OCI-M2 (cell line): ENCODE measurements around the gene MTMR1.

Experiments used
- DNase-seq: peaks from one replicate; lab custom pipeline; 2025; ENCODE audit not compliant: unreplicated experiment; lab: John Stamatoyannopoulos, UW

The MTMR1 gene

DNA sequence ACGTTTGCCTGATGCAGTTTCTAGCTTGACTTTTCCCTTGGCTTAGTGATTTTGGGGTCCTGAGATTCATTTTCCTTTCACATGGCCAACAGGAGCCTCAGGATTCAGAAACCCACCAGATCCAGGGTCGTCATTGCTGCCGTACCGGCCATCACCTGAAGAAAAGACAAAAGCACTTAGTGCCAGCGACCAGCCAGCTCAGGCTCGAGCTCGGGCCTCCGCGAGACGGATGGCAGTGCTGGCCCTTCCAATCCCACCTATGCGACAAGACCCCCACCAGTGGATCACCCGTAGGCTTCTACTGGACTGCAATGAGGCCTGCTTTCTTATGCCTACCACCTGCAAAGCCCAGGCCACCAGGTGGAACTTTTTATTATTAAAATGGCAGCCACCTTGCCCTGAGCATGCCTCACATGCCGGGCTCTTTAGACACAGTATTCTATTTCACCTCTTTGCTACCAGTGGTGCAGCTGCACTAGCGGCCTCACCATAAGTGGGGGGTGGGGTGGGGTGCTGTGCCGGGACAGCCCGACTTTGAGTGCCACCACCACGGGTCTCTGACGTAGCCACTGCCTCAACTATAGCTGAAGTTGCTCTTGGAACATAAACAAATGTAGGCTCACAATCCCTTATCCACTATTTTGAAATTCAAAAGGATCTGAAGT, 84.3 kb downstream of the MTMR1 start:
- no peak for DNase-seq

- DNase-seq: no peak
These were observed 86.2 kb downstream of the MTMR1 start for GRCh38 chrX:150779385-150779784.

- no peak for DNase-seq
These were observed 88.5 kb downstream of the MTMR1 start for GRCh38 chrX:150781677-150782076.

DNA sequence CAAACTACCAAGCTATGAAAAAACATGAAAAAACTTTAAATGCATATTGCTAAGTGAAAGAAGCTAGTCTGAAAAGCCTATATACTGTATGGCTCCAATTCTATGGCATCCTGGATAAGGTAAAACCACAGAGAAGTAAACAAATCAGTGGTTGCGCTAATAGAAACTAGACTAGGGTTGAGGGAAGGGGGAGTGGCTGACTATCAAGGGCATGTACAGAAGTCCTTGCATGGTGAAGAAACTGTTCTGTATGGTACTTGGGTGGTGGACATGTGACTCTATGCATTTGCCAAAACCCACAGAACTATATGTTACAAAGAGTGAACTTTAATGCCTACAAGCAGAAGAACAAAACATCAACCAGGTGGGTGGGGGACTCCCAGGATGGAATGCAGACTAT, 96.8 kb downstream of the MTMR1 start:
- DNase-seq: no peak

- DNase-seq: no peak
These were observed 99.8 kb downstream of the MTMR1 start for GRCh38 chrX:150792949-150793527.

DNA sequence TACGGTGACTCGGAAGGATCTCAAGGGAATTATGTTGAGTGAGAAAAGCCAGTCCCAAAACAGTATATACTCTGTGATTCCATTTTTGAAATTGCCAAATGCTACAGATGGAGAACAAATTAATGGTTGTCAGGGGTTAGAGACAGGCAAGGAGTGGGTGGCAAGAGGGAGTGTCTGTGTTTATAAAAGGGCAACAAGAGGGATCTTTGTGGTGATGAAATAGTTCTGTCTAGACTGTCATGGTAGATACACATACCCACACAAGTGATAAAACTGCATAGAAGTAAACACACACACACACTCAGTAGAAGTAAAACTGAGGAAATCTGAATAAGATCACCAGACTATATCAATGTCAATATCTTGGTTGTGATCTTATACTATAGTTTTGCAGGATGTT, 112.5 kb downstream of the MTMR1 start:
- no peak for DNase-seq

DNA sequence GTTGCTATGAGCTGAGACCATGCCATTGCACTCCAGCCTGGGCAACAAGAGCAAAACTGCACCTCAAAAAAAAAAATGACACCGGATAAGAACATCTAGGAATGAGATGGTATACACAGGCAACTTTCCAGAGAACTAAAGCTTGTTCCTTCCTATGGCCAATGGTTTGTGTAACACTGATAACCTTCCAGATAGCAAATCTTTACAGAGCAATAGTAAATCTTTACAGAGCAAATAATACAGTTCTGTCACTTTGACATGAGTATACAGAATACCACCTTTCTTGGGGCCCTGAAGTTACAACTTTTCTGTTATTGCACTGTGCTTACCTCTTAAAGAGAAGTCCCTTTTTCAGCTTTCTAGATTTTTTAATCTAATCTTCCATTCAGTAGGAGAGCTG, 113.6 kb downstream of the MTMR1 start:
- DNase-seq: no peak

- no peak for DNase-seq
These were observed 120.7 kb downstream of the MTMR1 start for GRCh38 chrX:150813922-150814321.
